Uterus (tissue), 2 donors: ENCODE measurements around the gene ELMO1.

ENCODE experiments used
- POLR2A ChIP-seq, 2 donors: fragments of 450-650 bp; IDR thresholded peaks; one replicate each; pipeline ENCODE4 v1.6.1; 2016; ENCODE audit warnings: antibody characterized with exemption in 2 of 2, mild to moderate bottlenecking in 1 of 2, moderate library complexity in 1 of 2
- TF ChIP-seq, protein P1 (sequence below), 4 experiments: fragments of 200-600 bp in 2 of 4; fragments of 450-650 bp in 2 of 4; sonication (generic) in 2 of 4; IDR thresholded peaks; one replicate each; pipeline ENCODE4 v1.5.1; 2016 to 2019; ENCODE audit warnings: antibody characterized with exemption in 4 of 4, mild to moderate bottlenecking in 2 of 4, moderate library complexity in 1 of 4

DNA sequence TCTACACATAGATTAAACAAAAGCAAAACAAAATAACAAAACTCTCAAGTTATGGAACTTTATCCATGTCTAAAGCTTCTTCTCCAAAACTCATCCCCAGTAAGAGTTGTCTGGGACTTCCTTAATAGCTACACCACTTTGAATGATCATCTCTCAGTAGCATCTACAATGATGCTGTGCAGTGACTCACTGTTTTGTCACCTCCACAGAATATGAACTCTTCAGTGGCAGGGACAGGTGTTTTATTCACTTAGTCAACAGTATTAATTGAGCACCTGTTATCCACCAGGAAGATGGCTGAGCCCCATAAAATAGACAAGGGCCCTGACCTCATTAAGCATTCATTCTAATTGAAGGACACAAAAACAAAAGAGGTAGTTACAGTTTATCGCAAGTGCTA is 350.7 kb downstream of the ELMO1 start:
- TF ChIP-seq, protein P1, sequence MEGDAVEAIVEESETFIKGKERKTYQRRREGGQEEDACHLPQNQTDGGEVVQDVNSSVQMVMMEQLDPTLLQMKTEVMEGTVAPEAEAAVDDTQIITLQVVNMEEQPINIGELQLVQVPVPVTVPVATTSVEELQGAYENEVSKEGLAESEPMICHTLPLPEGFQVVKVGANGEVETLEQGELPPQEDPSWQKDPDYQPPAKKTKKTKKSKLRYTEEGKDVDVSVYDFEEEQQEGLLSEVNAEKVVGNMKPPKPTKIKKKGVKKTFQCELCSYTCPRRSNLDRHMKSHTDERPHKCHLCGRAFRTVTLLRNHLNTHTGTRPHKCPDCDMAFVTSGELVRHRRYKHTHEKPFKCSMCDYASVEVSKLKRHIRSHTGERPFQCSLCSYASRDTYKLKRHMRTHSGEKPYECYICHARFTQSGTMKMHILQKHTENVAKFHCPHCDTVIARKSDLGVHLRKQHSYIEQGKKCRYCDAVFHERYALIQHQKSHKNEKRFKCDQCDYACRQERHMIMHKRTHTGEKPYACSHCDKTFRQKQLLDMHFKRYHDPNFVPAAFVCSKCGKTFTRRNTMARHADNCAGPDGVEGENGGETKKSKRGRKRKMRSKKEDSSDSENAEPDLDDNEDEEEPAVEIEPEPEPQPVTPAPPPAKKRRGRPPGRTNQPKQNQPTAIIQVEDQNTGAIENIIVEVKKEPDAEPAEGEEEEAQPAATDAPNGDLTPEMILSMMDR (IDR thresholded peaks at IDR 0.05): no peak
- no peak for TF ChIP-seq POLR2A (IDR thresholded peaks at IDR 0.05)
